Panc1 (cell line): ENCODE results near the gene MMRN2. TPM values are rescaled to one million over a fixed set of nuclear protein-coding genes. Genes with fewer than 3 reads are reported as not detected.

Experiments
- ATAC-seq: fragments of 200-7000 bp; cut with Tn5 transposase; 2 replicates; pipeline ENCODE4 v1.9.1; 2020; ENCODE audit warnings: mild to moderate bottlenecking, moderate library complexity
- BruUV-seq: library from RNA; stranded (reverse); fragments of 400-500 nt; replicated peaks from 2 replicates; lab custom pipeline; 2021; lab: Mats Ljungman, UMichigan
- CTCF ChIA-PET: fragments of 300-600 bp; sonication (Branson Sonifier 250); formaldehyde crosslinking; loops from one replicate; lab custom pipeline; 2022; ENCODE audit warnings: antibody characterized with exemption; lab: Charles Lee
- POLR2A ChIA-PET: fragments of 300-600 bp; sonication (Branson Sonifier 250); formaldehyde crosslinking; loops from one replicate; lab custom pipeline; 2022; ENCODE audit warnings: antibody characterized with exemption; lab: Charles Lee
- DNase-seq: peaks from one replicate; pipeline ENCODE4 v3.0.0-alpha.2; 2010; ENCODE audit warnings: low read depth, low spot score
- H3K27ac ChIP-seq: 2 replicates; pipeline ENCODE4 v1.5.1; 2011; ENCODE audit warnings: mild to moderate bottlenecking, low read length, inconsistent platforms
- H3K27me3 ChIP-seq: fragments of 200-500 bp; sonication (Bioruptor generic); 2 replicates; pipeline ENCODE4 v1.6.0; 2014; ENCODE audit warnings: low read length, inconsistent platforms; ENCODE audit not compliant: control insufficient read depth, insufficient read depth
- H3K36me3 ChIP-seq: fragments of 200-500 bp; sonication (Bioruptor generic); 2 replicates; pipeline ENCODE4 v1.5.1; 2014; ENCODE audit warnings: inconsistent platforms, mild to moderate bottlenecking, low read length, moderate library complexity; ENCODE audit not compliant: control insufficient read depth, insufficient read depth
- H3K4me1 ChIP-seq: 2 replicates; pipeline ENCODE4 v1.5.1; 2011; ENCODE audit warnings: inconsistent platforms, mild to moderate bottlenecking, low read length, moderate library complexity; ENCODE audit not compliant: control insufficient read depth, insufficient read depth
- H3K4me3 ChIP-seq, 2 experiments: 2 replicates each; pipeline ENCODE4 v1.5.1; 2011 to 2012; ENCODE audit warnings: low read depth in 2 of 2, low read length in 2 of 2, mild to moderate bottlenecking in 2 of 2, inconsistent platforms in 1 of 2, moderate library complexity in 1 of 2
- H3K9me3 ChIP-seq: fragments of 200-500 bp; sonication (Bioruptor generic); 2 replicates; pipeline ENCODE4 v1.5.1; 2014; ENCODE audit warnings: low read depth, mild to moderate bottlenecking, inconsistent platforms, low read length, moderate library complexity; ENCODE audit not compliant: control insufficient read depth, insufficient read depth
- CTCF ChIP-seq: fragments of 450-650 bp; IDR thresholded peaks from 2 replicates; pipeline ENCODE4 v1.5.1; 2017; ENCODE audit warnings: mild to moderate bottlenecking
- POLR2AphosphoS5 ChIP-seq: IDR thresholded peaks from 2 replicates; pipeline ENCODE4 v1.6.1; 2012; ENCODE audit warnings: mild to moderate bottlenecking, low read depth, low read length, moderate library complexity
- REST ChIP-seq, 2 experiments: IDR thresholded peaks; 2 replicates each; pipeline ENCODE4 v1.6.1; 2011 to 2012; ENCODE audit warnings: low read depth in 2 of 2, control low read depth in 1 of 2, low read length in 1 of 2, mild to moderate bottlenecking in 1 of 2, moderate library complexity in 1 of 2; ENCODE audit not compliant: insufficient read depth in 1 of 2
- SIN3A ChIP-seq: IDR thresholded peaks from 2 replicates; pipeline ENCODE4 v1.6.1; 2012; ENCODE audit warnings: low read depth, mild to moderate bottlenecking, low read length, moderate library complexity, borderline replicate concordance; ENCODE audit not compliant: insufficient read depth
- TCF7L2 ChIP-seq: IDR thresholded peaks from 2 replicates; pipeline ENCODE4 v1.6.1; 2011; ENCODE audit warnings: mild to moderate bottlenecking, low read depth, low read length, inconsistent platforms
- in situ Hi-C: cut with HindIII; loops from 2 replicates; pipeline ENCODE4 v1.10.0; 2016; ENCODE audit warnings: low sequenced_read_pairs, low pct_unique_long_range_greater_than_20kb
- intact Hi-C: fragments of 100-400 bp; cut with micrococcal nuclease; formaldehyde crosslinking; loops from one replicate; pipeline ENCODE4 v1.10.0; 2022; ENCODE audit not compliant: unreplicated experiment
- total RNA-seq: library from RNA; stranded (reverse); gene quantifications from one replicate; pipeline ENCODE4 v1.2.1, GENCODE V29; 2021; ENCODE audit not compliant: unreplicated experiment

MMRN2 gene
- total RNA-seq, 1 experiment from 2014 or later = 1.0 TPM

GRCh38 chr10:86905429-86905828 lies 52.0 kb downstream of the MMRN2 start:
- ChIA-PET CTCF (no interaction called here), POLR2A (interaction anchor here (0.6 kb wide), 1 partner anchor 96 kb away, joined by 8 read pairs; no protein-coding TSS in a partner anchor)
- H3K4me1 ChIP-seq = no peaks in the 10 kb centered on the region
- no peaks in the 10 kb centered on the region for H3K9me3 ChIP-seq
- TF ChIP-seq SIN3A (no peak), CTCF (no peak), REST (IDR thresholded peaks at IDR 0.05; ENCODE audit: insufficient read depth in 1 of 2, low read depth in 2 of 2, low read length in 1 of 2) (no peak), TCF7L2 (no peak), POLR2AphosphoS5 (no peak)
- intact Hi-C loops = no loop called here
- no peaks in the 10 kb centered on the region for H3K27me3 ChIP-seq
- peaks cover 9% of the 10 kb centered on the region for H3K36me3 ChIP-seq
- DNase-seq (no peak), ATAC-seq (no peak)
- in situ Hi-C loops = no loop called here
- no peak overlapping the region for H3K4me3 ChIP-seq
- BruUV-seq = no TSS peak
- no peak overlapping the region for H3K27ac ChIP-seq

GRCh38 chr10:86904600-86904999 lies 52.8 kb downstream of the MMRN2 start:
- Histone ChIP-seq H3K36me3 (peaks cover 13% of the 10 kb centered on the region), H3K27me3 (no peaks in the 10 kb centered on the region), H3K9me3 (no peaks in the 10 kb centered on the region), H3K4me1 (no peaks in the 10 kb centered on the region), H3K27ac (no peak overlapping the region), H3K4me3 (no peak overlapping the region)
- ATAC-seq (no peak), DNase-seq (no peak)
- in situ Hi-C loops = no loop called here
- ChIA-PET POLR2A (no interaction called here), CTCF (no interaction called here)
- BruUV-seq = no TSS peak
- intact Hi-C loops = no loop called here
- TF ChIP-seq POLR2AphosphoS5 (no peak), REST (IDR thresholded peaks at IDR 0.05; ENCODE audit: insufficient read depth in 1 of 2, low read depth in 2 of 2, low read length in 1 of 2) (no peak), CTCF (no peak), SIN3A (no peak), TCF7L2 (no peak)
